ENCODE measurements around the gene ANKRD42.

The ANKRD42 gene

DNA sequence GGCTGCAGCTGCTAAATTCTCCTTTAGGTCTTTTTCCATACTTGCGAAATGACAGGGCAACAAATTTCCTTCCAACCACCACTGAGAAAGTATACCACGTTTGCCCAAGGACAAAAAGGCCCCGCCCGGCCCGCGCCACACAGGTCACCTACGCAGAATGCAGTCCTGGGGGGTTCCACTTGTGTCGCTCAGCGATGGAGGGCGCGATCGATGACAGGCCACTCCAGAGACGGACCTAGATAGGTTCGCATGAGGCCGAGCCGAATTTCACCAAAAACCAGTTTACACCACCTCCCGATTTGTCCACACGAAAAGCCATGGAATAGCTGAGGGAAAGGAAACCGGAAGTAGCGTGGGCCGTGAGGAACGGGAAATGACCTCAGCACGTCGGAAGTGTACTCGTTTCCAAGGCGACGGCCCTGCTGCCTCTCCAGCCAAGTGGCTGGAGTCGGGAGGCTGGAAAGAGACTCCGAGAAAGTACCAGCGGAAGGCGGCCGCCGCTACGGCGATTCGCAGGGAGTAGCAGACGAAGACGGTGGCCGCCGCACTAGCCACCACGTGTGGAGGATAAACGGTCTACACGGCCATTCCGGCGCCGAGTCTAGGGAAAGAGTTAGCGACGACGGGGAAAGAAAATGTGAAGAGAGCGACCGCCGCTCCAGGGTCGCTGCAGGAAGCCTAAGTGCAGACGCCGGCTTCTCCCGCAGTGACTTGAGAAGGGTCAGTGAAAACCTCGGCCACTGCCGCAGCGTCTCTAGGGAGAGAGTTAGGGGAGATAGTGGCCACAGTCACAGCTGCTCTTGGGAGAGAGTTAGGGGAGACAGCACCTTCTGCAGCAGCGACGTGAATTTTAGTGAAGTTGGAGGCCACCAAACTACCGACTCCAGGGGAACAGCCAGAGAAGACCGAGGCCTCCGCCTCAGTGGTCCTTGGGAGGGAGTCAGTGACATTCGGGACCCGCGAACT lies at the start of gene ANKRD42:
ANKRD42 (plus strand) TSS at position 398 of the 966 bp plus-strand sequence. CDS start 959 bp downstream, outside the sequence.
- DNase-seq = peak; percentile 94

DNA sequence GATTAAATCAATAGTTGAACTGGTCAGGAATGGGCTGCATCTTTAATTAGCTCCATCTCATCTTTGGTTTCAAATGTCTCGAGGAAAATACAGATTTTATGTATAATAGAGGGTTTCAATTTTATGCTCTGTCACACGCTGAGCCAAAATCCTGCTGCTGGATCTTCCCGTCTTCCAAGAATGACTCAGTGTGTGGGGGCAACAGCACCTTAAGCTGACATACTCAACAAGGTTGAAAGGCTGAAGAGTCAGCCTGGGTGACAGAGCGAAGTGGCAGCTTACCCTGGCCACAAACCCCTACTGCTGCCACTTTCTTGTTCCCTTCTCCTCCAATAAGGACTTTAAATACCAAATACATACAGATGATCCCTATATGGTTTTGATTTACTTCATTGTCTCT lies 45.6 kb upstream of the ANKRD42 start:
- no peak for DNase-seq

DNA sequence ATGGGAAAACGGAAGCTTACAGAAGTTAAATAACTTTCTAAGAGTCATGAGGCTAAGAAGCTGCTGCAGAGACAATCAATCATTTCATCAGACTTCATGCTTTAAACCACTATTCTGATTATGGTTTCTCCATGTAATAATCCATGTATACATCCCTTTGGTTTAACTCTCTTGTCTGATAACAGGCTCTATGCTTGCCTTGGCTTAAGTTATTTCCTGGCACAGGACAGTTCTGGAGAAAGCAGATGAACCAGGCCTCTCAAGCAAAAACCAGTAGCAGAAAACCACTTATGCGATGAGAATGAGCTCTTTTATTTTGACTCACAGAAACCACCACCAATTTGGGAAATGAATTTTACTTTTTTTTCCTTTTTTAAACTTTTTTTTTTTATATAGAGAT lies 43.1 kb upstream of the ANKRD42 start:
- no peak for DNase-seq

DNA sequence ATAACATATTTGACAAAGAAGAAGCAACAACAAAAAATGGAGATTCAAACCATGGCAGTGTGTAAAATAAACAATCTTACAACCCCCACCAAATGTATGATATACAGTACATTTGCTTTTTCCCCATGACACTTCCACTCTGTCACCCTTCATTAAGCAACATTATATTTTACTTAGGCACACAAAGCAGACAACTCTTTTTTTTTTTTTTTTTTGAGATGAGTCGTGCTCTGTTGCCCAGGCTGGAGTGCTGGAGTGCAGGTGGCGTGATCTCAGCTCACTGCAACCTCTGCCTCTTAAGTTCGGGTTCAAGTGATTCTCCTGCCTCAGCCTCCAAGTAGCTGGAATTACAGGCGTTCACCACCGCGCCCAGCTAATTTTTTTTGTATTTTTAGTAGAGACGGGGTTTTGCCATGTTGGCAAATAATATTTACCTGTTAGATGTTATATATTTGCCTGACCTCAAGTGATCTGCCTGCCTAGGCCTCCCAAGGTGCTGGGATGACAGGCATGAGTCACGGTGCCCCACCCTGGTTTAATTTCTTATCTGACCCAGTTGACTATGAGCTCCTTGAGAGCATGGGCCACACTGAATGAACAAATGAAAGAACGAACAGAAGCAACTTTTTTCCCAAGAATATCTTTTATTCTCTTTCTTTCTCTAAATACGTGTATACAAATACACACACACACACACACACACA lies 42.1 kb upstream of the ANKRD42 start:
- DNase-seq = no peak

DNA sequence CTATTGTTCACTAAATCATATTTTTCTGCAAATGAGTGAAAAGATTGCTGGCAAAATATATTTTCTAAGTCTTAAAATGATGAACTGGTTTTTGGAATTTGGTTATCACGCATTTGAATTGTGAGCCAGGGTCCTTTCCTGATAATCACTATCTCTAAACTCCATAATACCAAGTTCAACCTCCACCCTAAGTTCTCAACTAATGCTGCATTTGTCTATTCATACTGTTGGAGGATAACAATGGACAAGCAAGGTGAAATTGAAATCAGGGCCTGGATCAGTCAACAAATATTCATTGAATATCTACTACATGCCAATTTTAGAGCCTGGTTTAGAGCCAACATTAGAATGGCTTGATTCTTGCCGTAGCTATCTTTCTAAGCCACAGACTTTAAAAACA lies 41.2 kb upstream of the ANKRD42 start:
- DNase-seq = no peak

DNA sequence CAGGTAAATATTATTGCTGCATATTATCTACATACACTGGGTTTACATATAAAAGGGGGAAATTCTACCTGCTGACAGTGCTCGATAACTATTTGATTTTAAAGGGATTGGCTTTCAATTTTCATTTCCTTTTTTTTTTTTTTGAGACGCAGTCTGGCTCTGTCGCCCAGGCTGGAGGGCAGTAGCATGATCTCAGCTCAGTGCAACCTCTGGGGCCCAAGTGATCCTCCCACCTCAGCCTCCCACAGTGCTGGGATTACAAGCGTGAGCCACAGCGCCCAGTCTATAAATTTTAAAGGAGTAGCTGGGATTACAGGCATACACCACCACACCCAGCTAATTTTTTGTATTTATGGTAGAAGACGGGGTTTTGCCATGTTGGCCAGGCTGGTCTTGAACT lies 39.7 kb upstream of the ANKRD42 start:
- no peak for DNase-seq

DNA sequence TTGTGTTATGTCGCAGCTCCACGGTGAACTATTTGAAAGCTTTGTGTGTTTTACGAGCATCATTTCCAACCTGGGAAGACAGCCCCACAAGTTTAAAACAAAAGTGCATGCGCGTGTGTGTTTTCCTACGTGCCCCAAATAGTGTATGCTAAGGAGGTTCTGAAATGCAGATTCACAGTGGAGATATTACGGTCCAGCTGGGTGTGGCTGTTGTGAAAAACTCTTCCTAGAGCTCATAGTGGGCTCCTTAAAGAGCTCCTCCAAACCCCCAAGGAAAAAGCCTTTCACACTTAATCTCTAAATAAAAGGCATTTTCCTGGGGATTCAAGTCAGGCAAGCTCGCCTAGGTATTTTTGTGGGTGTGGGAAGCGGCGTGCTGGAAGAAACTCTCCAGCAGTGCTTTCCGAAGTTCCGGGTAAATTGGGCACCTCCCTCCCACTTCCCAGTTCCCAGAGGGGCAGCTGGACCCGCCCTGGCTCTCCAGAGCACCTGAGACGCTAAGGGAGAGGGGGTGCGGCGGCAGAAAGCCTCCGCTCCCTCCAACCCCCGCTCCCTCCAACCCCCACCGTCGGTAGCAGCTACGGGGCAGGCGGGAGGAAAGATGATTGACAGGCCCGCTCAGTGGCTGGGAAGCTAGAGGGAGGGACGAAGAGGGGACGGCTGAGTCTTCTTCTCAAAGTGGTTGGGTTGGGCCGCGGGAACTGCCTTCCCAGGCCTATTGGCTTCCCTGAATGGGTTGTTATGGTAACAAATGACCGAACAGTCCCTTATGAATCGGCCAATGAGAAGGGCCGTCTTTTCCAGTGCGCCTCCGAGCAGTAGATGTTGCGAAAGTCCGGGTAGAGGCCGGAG lies 37.1 kb upstream of the ANKRD42 start:
- peak; percentile 100 for DNase-seq

DNA sequence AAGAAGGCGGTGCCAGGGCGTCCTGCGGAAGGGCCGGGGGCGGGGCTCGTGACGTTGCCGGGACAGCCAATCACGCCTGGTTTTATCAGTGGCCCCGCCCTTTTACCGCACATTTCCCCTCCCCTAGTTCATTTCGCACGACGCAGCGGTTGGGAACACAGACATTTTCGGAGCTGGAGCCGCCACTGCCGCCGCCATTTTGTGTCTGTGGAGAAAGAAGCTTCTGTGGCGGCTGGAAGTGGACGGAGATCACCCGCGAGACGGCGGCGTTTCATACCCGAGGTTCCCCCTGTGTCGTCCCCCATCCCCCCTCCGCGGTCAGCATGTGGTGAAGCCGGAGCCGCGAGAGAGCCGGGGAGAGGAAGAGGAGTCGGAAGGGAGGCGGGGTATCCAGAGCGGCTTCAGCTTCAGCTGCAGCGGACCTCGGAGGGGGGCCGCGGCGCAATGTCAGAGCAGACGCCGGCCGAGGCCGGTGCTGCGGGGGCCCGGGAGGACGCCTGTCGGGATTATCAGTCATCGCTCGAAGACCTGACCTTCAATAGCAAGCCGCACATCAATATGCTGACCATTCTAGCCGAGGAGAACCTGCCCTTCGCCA lies 36.4 kb upstream of the ANKRD42 start, which contains the start of gene PCF11:
PCF11 (plus strand) TSS at position 136 of the 598 bp plus-strand sequence; CDS start at position 445, 309 bp downstream.
- DNase-seq = no peak

DNA sequence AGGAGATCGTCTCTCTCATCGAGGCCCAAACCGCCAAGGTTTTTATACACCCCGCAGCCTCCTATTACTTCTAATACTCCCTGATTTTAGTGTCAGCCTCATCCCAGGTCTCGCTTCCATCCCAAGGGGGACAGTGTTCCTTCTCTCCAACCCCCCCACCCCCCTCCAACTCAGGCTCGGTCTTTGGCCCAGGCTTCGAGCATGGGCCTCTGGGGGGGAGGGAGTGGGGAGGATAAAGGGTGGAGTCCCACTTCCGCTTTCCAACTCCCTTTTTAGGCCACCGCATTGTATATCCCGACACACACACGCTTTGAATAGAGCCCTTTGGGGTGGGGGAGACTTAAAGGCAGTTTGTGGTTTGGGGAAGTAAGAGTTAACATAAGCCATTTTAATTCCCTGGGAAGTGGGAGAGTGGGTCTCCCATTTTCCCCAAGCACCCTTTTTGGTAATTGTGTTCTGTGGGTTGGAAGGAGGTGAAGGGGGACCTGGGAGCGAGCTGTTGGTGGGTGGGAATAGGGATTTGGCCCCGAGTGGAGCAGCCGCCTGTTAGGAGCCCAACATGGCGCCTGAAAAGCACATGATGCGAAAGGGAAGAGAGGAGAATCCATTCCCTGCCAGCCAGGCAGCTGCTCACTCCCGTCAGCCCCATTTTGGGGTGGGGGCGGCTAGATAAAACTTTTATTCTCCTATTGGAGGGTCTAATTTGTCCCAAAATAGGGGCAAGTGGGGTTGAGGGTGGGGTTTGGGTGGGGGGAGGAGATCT lies 35.7 kb upstream of the ANKRD42 start:
- DNase-seq = peak; percentile 44

DNA sequence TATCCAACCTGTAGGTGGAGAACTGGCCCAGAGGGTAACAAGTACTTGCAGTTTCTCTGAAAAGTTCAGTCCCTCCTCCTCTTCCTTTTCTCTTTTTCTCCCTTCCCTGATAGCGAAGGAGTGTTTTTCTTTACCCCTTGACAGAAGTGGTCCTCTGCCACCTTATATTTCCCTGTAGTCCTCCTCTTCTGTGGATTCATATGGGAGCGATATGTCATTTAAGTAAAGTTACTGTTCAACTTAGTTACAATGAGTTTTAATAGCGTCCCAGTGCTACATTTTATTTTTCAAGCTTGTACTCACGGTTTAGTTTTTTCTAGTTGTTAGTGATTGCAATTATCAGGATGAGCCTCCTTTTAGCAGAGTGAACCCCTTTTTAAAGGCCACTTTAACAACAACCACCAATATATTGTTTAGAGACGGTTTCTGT lies 35.1 kb upstream of the ANKRD42 start:
- DNase-seq = no peak

DNA sequence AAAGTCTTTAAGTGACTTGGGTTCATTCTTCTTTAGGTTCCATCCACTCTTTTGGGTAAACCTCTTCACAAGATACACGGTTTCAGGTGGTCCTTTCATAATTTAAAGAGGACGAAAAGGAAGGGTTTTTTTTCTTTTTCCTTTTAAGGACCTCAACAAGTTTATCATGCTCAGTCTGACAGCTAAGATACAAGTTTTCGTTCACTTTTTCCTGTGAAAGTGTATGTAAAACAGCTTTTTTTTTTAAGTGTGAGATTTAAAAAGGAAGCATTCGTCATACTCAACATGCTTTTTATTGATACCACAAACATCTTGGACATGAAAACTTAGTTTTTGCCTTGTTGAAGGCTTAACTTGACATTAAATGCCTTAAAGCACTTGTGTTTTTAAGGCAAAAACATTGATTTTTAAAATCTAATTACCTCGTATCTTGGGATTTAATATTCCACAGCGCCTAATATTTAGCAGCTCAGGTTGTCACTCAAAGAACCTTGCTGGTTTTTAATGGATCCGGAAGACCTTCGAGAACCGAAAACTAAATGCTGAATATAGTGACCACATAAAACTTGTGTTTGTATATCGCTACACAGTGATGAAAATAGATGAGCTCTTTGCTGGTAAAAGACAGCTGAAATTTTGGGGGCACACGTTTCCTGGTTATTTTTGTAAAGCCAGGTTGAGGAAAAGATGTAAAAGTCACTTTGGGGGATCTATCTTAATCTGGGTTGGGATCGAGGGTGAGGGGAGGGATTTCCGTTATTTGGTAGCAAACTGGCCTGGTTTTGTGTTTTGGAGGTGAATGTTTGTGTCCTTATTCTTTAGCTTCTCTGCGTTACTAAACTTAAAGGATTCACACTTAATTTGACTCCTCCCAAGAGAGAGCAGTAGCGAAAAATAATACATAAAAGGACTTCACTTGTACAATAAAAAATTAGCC lies 34.3 kb upstream of the ANKRD42 start:
- DNase-seq = no peak

DNA sequence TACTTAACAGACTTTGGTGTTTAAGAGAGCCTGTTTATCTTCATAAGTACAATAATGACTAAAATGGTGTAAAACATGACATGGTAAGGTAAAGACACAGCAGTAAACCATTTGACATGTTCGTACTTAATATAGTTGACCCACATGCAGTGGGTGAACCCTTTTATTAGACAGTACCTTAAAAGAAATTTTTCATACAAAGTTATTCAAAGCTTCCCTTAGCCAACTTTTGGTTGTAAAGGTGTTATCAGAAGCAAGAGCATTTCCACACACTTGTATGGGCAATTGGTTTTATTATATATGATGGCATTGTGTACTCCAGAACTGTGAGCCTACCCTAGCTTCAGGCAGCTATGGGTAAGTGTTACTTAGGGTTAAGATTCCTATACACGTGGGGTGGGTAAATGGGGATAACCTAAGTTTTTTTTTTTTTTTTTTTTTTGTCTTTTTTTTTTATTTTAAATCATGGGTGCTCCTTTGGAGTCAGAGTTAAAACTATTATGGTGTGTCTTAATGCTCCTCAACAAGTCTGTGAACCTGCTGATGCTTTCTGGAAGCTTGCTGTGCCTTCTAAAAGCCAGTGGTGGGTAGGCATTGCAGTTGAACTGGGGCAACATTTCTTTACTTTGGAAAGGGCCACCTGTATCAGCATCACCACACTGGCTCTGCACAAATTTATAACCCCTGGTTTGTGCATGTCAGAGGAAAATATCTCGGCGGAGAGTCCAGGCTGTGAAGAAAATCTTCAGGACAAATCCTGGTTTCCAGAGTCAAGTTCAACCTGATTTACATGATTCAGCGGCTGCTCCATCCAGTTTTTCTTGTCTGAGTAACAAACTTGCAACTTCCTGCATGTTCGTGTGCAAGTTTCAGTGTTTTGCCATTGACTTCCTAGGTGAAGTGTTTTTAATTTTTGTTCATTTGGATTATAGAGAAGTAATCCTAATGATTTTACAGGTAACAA lies 33.3 kb upstream of the ANKRD42 start:
- peak; percentile 38 for DNase-seq

DNA sequence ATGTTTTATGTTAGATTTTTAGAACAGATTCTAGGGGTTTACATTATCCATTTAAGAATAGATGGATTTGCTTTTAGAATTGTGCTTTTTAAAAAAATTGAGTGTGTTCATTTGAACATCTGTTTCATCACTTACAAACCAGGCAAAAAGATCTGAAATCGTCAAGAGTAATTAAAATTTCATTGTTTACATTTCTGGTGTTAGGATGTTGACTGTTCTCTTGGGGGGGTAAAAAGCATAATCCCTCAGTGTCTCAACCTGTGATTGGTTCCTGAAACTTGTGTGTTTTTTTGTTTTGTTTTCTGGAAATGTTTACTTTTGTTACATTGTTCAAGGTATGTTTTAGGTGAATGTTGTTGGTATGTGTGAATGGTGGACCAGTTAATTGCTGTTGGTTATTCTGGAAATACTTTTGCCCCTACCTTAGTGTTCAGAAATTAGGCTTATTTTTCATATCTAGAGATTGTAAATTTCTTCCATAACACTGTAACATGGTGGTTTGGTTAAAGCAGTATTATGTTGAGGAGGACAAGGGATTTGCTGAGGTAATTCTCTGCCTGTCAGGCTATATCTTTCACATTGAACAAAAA lies 31.8 kb upstream of the ANKRD42 start:
- DNase-seq = no peak

DNA sequence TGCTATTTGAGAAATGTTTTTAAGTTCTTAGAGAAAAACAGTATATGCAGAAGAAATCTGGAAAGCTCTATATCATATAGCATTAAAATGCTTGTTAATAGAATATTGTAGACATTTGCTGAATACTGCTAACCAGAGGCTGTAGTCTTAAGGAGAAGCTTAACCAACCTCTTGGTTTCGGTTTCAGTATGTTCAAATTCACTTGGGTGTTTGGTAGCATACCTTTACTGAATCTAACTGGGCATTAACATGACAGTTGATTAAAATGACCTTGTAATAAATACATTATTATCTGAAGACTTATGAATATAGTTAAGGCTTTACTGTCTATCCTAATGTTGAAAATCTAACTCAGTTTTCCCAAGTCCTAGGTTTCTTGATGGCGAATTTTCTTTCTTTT lies 31.1 kb upstream of the ANKRD42 start:
- no peak for DNase-seq

DNA sequence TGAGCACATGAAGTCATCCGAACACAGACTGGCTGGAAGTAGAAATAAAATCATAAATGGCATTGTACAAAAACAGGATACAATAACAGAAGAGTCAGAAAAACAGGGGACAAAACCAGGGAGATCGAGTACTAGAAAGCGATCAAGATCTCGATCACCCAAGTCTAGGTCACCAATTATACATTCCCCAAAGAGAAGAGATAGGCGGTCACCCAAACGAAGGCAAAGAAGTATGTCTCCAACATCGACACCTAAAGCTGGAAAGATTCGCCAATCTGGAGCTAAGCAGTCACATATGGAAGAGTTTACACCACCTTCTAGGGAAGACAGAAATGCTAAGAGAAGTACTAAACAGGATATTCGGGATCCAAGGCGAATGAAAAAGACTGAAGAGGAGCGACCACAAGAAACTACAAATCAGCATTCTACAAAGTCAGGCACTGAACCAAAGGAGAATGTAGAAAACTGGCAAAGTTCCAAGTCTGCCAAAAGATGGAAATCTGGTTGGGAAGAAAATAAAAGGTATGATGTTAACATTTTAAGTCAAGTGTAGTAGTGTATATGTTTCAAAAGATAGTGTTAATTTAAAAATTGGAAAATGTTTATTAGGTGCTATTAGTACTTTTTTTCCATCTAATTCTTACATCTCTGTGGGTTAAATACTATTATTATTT lies 27.2 kb upstream of the ANKRD42 start:
- no peak for DNase-seq

DNA sequence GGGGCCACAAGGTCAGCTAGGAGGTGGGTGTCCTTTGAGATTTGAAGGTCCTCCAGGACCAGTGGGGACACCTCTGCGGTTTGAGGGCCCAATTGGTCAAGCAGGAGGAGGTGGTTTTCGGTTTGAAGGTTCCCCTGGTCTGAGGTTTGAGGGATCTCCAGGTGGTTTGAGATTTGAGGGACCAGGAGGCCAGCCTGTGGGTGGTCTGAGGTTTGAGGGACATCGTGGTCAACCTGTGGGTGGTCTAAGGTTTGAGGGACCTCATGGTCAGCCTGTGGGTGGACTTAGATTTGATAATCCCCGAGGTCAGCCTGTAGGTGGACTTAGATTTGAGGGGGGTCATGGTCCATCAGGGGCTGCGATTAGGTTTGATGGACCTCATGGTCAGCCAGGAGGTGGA lies 24.8 kb upstream of the ANKRD42 start:
- DNase-seq = no peak

DNA sequence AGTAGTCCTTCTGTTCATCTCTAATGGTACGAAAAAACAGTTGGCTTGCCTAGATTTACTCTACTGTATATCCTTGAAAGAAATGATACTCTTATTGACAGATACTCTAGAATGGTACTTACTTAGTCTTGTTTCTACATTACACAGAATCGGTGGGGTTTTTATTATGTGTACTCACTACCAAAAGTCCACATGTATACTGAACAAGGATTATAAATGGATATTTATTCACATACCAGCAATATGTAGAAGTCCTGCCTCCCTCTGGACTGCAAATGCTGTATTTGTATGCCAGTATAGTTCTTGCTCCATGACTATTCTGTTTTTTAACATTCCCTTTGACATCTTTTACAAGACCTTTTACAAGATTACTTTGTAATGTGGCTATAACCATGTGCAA lies 22.6 kb upstream of the ANKRD42 start:
- no peak for DNase-seq

DNA sequence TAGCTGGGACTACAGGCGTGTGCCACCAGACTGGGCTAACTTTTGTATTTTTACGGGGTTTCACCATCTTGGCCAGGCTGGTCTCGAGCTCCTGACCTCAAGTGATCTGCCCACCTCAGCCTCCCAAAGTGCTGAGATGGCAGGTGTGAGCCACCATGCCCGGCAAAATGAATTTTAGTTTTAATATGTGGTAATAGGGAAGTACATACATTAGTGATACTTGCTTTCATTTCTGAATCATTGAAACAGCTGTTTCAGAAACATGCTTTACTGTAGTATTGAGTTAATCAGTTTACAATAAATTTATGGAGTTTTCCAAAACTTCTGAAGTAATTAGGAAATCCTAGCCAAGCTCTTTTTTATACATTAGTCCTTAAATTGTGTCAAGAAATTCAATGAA lies 21.0 kb upstream of the ANKRD42 start:
- no peak for DNase-seq

All from fibroblast of upper back skin (primary cell).